Endodermal cell (in vitro differentiated cells): ENCODE measurements around the gene CALML3. TPM values are rescaled to one million over a fixed set of nuclear protein-coding genes. Genes with fewer than 3 reads are reported as not detected.

Experiments
- DNase-seq: peaks from one replicate; pipeline ENCODE4 v3.0.0-alpha.2; 2017
- H3K27ac ChIP-seq: 2 replicates; pipeline ENCODE4 v1.5.1; 2013; ENCODE audit warnings: mild to moderate bottlenecking, low read depth, low read length, moderate library complexity
- H3K27me3 ChIP-seq: 2 replicates; pipeline ENCODE4 v1.6.1; 2013; ENCODE audit warnings: mild to moderate bottlenecking, low read length, moderate library complexity; ENCODE audit not compliant: insufficient read depth, control insufficient read depth, poor library complexity, severe bottlenecking
- H3K36me3 ChIP-seq: 2 replicates; pipeline ENCODE4 v1.7.0; 2013; ENCODE audit warnings: mild to moderate bottlenecking, low read length, moderate library complexity; ENCODE audit not compliant: control insufficient read depth, insufficient read depth
- H3K4me1 ChIP-seq: one replicate; pipeline ENCODE4 v1.7.0; 2013; ENCODE audit warnings: low read length; ENCODE audit not compliant: control insufficient read depth, insufficient read depth
- H3K4me3 ChIP-seq: 2 replicates; pipeline ENCODE4 v1.5.1; 2013; ENCODE audit warnings: mild to moderate bottlenecking, low read length, moderate library complexity
- H3K9ac ChIP-seq: 2 replicates; pipeline ENCODE4 v1.6.1; 2013; ENCODE audit warnings: mild to moderate bottlenecking, low read length, moderate library complexity; ENCODE audit not compliant: poor library complexity, severe bottlenecking; ENCODE audit errors: extremely low read depth
- H3K9me3 ChIP-seq: 2 replicates; pipeline ENCODE4 v1.6.1; 2013; ENCODE audit warnings: mild to moderate bottlenecking, low read length, moderate library complexity; ENCODE audit not compliant: control insufficient read depth
- H3K27ac Mint-ChIP-seq: 2 replicates; pipeline ENCODE4 v1.8.0; 2020; ENCODE audit warnings: mixed read lengths
- H3K27me3 Mint-ChIP-seq: 2 replicates; pipeline ENCODE4 v1.8.0; 2021; ENCODE audit warnings: mild to moderate bottlenecking, mixed read lengths; ENCODE audit not compliant: insufficient read depth
- H3K36me3 Mint-ChIP-seq: 2 replicates; pipeline ENCODE4 v1.8.0; 2020; ENCODE audit warnings: low read depth, mixed read lengths
- H3K4me1 Mint-ChIP-seq: 2 replicates; pipeline ENCODE4 v1.8.0; 2020; ENCODE audit warnings: mixed read lengths
- H3K4me3 Mint-ChIP-seq: 2 replicates; pipeline ENCODE4 v1.8.0; 2020; ENCODE audit warnings: mild to moderate bottlenecking, moderate library complexity, mixed read lengths
- H3K9me3 Mint-ChIP-seq: 2 replicates; pipeline ENCODE4 v1.8.0; 2020; ENCODE audit warnings: mild to moderate bottlenecking, mixed read lengths
- CTCF ChIP-seq: fragments of 200-600 bp; sonication (generic); conservative IDR thresholded peaks from 2 replicates; pipeline ENCODE4 v1.5.0; 2021; ENCODE audit warnings: antibody characterized with exemption, mild to moderate bottlenecking
- WGBS, 2 experiments: methylation state at CpG; one replicate each; pipeline versions ENCODE4 v1.1.5 to v1.1.7; 2013; ENCODE audit warnings: missing lambda C conversion rate in 2 of 2, mixed read lengths in 1 of 2; ENCODE audit not compliant: insufficient coverage in 1 of 2, insufficient read length in 1 of 2; 5-methylcytosine and 5-hydroxymethylcytosine counted together
- total RNA-seq, 2 donors: library from RNA; stranded (reverse); fragmentation: NEBNext Ultra II Directional in 1 of 2; extraction: Animal tissue kit (Norgen Biotek cat#: 25700) in 1 of 2; gene quantifications; 2 replicates in 1 of 2; 3 replicates in 1 of 2; pipeline ENCODE4 v1.2.1, GENCODE V29; 2021

The CALML3 gene
- total RNA-seq, 2 donors from 2014 or later = not detected

DNA sequence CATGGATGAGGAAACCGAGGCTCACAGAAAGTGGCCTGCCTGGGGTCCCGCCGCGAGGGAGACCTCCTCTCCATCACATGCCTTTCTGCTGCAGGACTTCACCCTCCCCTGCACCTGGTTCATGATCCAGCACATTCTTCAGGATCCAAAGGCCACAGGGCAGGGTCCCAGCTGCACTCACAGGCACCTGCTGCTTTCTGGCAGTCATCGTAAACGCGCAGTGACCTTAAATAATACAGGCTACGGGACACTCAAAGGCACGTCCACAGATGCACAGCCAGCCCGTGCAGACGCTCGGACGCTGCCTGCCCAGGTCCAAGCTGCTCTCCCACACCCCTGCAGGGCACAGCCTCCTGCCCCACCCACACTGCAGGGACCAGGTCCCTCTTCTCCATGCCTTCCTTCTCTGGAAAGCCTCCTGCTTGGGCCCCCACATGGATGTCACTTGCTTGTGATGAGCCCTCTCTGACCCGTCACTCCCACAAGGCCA, 49.9 kb downstream of the CALML3 start:
- no peak overlapping the region for H3K27ac Mint-ChIP-seq
- H3K36me3 Mint-ChIP-seq = no peaks in the 10 kb centered on the region
- no peak overlapping the region for H3K27ac ChIP-seq
- TF ChIP-seq CTCF = no peak
- H3K4me3 ChIP-seq = no peak overlapping the region
- peaks cover 3% of the 10 kb centered on the region for H3K4me1 Mint-ChIP-seq
- no peak for DNase-seq
- H3K27me3 ChIP-seq = no peaks in the 10 kb centered on the region
- no peaks in the 10 kb centered on the region for H3K9me3 ChIP-seq
- no peak overlapping the region for H3K9ac ChIP-seq
- peaks cover 1% of the 10 kb centered on the region for H3K27me3 Mint-ChIP-seq
- WGBS, 2 experiments = 88 to 92% methylated on average over 10 to 14 of the region's 14 CpGs
- no peaks in the 10 kb centered on the region for H3K36me3 ChIP-seq
- peaks cover 2% of the 10 kb centered on the region for H3K9me3 Mint-ChIP-seq
- no peaks in the 10 kb centered on the region for H3K4me1 ChIP-seq
- H3K4me3 Mint-ChIP-seq = no peak overlapping the region

GRCh38 chr10:5575144-5575481, 50.4 kb downstream of the CALML3 start:
- Histone ChIP-seq H3K4me3 (no peak overlapping the region), H3K9ac (no peak overlapping the region), H3K36me3 (no peaks in the 10 kb centered on the region), H3K9me3 (no peaks in the 10 kb centered on the region), H3K27ac (no peak overlapping the region), H3K27me3 (no peaks in the 10 kb centered on the region), H3K4me1 (no peaks in the 10 kb centered on the region)
- H3K4me1 Mint-ChIP-seq = peaks cover 3% of the 10 kb centered on the region
- H3K9me3 Mint-ChIP-seq = peaks cover 2% of the 10 kb centered on the region
- no peaks in the 10 kb centered on the region for H3K27me3 Mint-ChIP-seq
- 81 to 88% methylated on average over 4 to 9 of the region's 9 CpGs for WGBS, 2 experiments
- no peaks in the 10 kb centered on the region for H3K36me3 Mint-ChIP-seq
- no peak overlapping the region for H3K27ac Mint-ChIP-seq
- no peak for DNase-seq
- no peak for TF ChIP-seq CTCF
- no peak overlapping the region for H3K4me3 Mint-ChIP-seq

- no peak for TF ChIP-seq CTCF
- H3K36me3 Mint-ChIP-seq = no peaks in the 10 kb centered on the region
- H3K4me3 ChIP-seq = no peak overlapping the region
- no peak overlapping the region for H3K4me3 Mint-ChIP-seq
- no peaks in the 10 kb centered on the region for H3K4me1 ChIP-seq
- no peak for DNase-seq
- H3K27me3 Mint-ChIP-seq = no peaks in the 10 kb centered on the region
- no peaks in the 10 kb centered on the region for H3K27me3 ChIP-seq
- H3K9me3 ChIP-seq = no peaks in the 10 kb centered on the region
- H3K4me1 Mint-ChIP-seq = peaks cover 3% of the 10 kb centered on the region
- no peak overlapping the region for H3K9ac ChIP-seq
- no peak overlapping the region for H3K27ac Mint-ChIP-seq
- H3K27ac ChIP-seq = no peak overlapping the region
- H3K9me3 Mint-ChIP-seq = peaks cover 2% of the 10 kb centered on the region
- H3K36me3 ChIP-seq = no peaks in the 10 kb centered on the region
- WGBS, 2 experiments = 93 to 94% methylated on average over 14 to 23 of the region's 23 CpGs
Observed at GRCh38 chr10:5575482-5576153, 50.9 kb downstream of the CALML3 start.
